K562 (cell line): ENCODE data around the gene MUC22. TPM values are rescaled to one million over a fixed set of nuclear protein-coding genes. Genes with fewer than 3 reads are reported as not detected.

Source experiments
- ATAC-seq: fragments of 200-7000 bp; cut with Tn5 transposase; 3 replicates; pipeline ENCODE4 v1.9.1; 2020; ENCODE audit warnings: moderate library complexity
- BruUV-seq: library from RNA; stranded (reverse); fragments of 400-500 nt; replicated peaks from 2 replicates; lab custom pipeline; 2021; lab: Mats Ljungman, UMichigan
- CTCF ChIA-PET: fragments of 300-600 bp; formaldehyde crosslinking; extraction: SDS; loops from one replicate; lab custom pipeline; 2021; ENCODE audit warnings: low intra/inter-chr PET ratio; lab: Yijun Ruan, JAX
- POLR2A ChIA-PET: fragments of 300-600, 350-650 bp; sonication (Branson Sonifier 250); formaldehyde crosslinking; extraction: SDS; loops from one replicate; lab custom pipeline; 2021; ENCODE audit warnings: antibody characterized with exemption, inconsistent platforms; lab: Yijun Ruan, JAX
- DNase-seq, 4 experiments: peaks; one replicate each; pipeline versions ENCODE4 v3.0.0 to v3.0.0-alpha.2; 2011 to 2018; ENCODE audit warnings: low spot score in 3 of 4, mixed read lengths in 3 of 4; ENCODE audit errors: extremely low read depth in 1 of 4
- FAIRE-seq: peaks from 2 replicates; lab custom pipeline; 2011; peaks lifted over from hg19 to GRCh38; lab: Jason Lieb, UNC
- H2AFZ ChIP-seq: 2 replicates; pipeline ENCODE4 v1.6.0; 2011; ENCODE audit warnings: low read depth, low read length, control low read depth, inconsistent platforms
- H3K27ac ChIP-seq: fragments of 200-600 bp; 3 replicates; pipeline ENCODE4 v1.8.0; 2011; ENCODE audit warnings: low read depth, mild to moderate bottlenecking, control low read depth, inconsistent platforms, low read length, moderate library complexity, mixed read lengths; ENCODE audit errors: extremely low read depth
- H3K27me3 ChIP-seq, 2 experiments: fragments of 300-600 bp in 1 of 2; 2 replicates in 1 of 2; 3 replicates in 1 of 2; pipeline versions ENCODE4 v1.6.0 to v1.8.0; 2011; ENCODE audit warnings: inconsistent platforms in 2 of 2, low read length in 2 of 2, mild to moderate bottlenecking in 1 of 2, mixed read lengths in 1 of 2, moderate library complexity in 1 of 2; ENCODE audit not compliant: control insufficient read depth in 2 of 2, insufficient read depth in 2 of 2
- H3K36me3 ChIP-seq: fragments of 300-600 bp; 3 replicates; pipeline ENCODE4 v1.8.0; 2011; ENCODE audit warnings: mild to moderate bottlenecking, low read length, inconsistent platforms; ENCODE audit not compliant: control insufficient read depth, insufficient read depth
- H3K4me1 ChIP-seq, 2 experiments: fragments of 200-600 bp in 1 of 2; replicated peaks in 1 of 2; 2 replicates in 1 of 2; 3 replicates in 1 of 2; pipeline versions ENCODE4 v1.5.1 to v1.8.0; 2011; ENCODE audit warnings: inconsistent platforms in 2 of 2, low read length in 2 of 2, mild to moderate bottlenecking in 1 of 2, mixed read lengths in 1 of 2, moderate library complexity in 1 of 2; ENCODE audit not compliant: control insufficient read depth in 2 of 2, insufficient read depth in 2 of 2
- H3K4me2 ChIP-seq: 2 replicates; pipeline ENCODE4 v1.6.1; 2011; ENCODE audit warnings: low read length, control low read depth, inconsistent platforms, mixed read lengths; ENCODE audit not compliant: insufficient read depth
- H3K4me3 ChIP-seq: fragments of 200-600 bp; sonication (generic), shearing (Covaris generic); 2 replicates; pipeline ENCODE4 v1.5.1; 2016; ENCODE audit warnings: control low read depth, inconsistent platforms
- H3K79me2 ChIP-seq: fragments of 200-600 bp; 3 replicates; pipeline ENCODE4 v1.8.0; 2011; ENCODE audit warnings: low read length, inconsistent platforms; ENCODE audit not compliant: control insufficient read depth, insufficient read depth
- H3K9ac ChIP-seq, 2 experiments: 2 replicates each; pipeline versions ENCODE4 v1.6.0 to v1.6.1; 2011; ENCODE audit warnings: low read depth in 2 of 2, low read length in 2 of 2, control low read depth in 1 of 2, inconsistent platforms in 1 of 2, mild to moderate bottlenecking in 1 of 2, mixed read lengths in 1 of 2; ENCODE audit not compliant: insufficient read depth in 1 of 2
- H3K9me1 ChIP-seq: one replicate; pipeline ENCODE4 v1.6.0; 2011; ENCODE audit warnings: inconsistent platforms, mild to moderate bottlenecking, low read length, moderate library complexity; ENCODE audit not compliant: control insufficient read depth, insufficient read depth
- H3K9me3 ChIP-seq: replicated peaks from 2 replicates; pipeline ENCODE4 v1.5.1; 2011; ENCODE audit warnings: low read depth, low read length, inconsistent platforms; ENCODE audit not compliant: control insufficient read depth, insufficient read depth
- H4K20me1 ChIP-seq: replicated peaks from 2 replicates; pipeline ENCODE4 v1.6.1; 2011; ENCODE audit warnings: low read length, inconsistent platforms, mixed read lengths; ENCODE audit not compliant: control insufficient read depth, insufficient read depth
- BRF1 ChIP-seq: IDR thresholded peaks from 3 replicates; pipeline ENCODE4 v1.6.1; 2011; ENCODE audit warnings: borderline replicate concordance, mild to moderate bottlenecking; ENCODE audit not compliant: insufficient read length; ENCODE audit errors: extremely low read depth
- CBFA2T3 ChIP-seq: fragments of 450-650 bp; IDR thresholded peaks from 2 replicates; pipeline ENCODE4 v1.6.1; 2017
- KLF1 ChIP-seq: fragments of 450-650 bp; IDR thresholded peaks from 2 replicates; pipeline ENCODE4 v1.6.1; 2016; ENCODE audit warnings: missing genetic modification characterization, missing compliant biosample characterization
- OTX1 ChIP-seq: fragments of 450-650 bp; formaldehyde crosslinking; IDR thresholded peaks from 2 replicates; pipeline ENCODE4 v1.4.0; 2022; ENCODE audit warnings: mild to moderate bottlenecking
- RFX5 ChIP-seq: IDR thresholded peaks from 2 replicates; pipeline ENCODE4 v1.6.1; 2011; ENCODE audit warnings: low read depth, mild to moderate bottlenecking, improper control_type of control experiment, low read length
- SRSF9 ChIP-seq: fragments of 200-400 bp; formaldehyde crosslinking; IDR thresholded peaks from 2 replicates; pipeline ENCODE4 v1.6.1; 2017; ENCODE audit warnings: low read depth, low read length, borderline replicate concordance
- WGBS: fragments of 100-300 bp; shearing (Covaris generic); methylation state at CpG from one replicate; pipeline ENCODE4 v1.1.6; 2016; ENCODE audit warnings: low coverage, mixed read lengths; ENCODE audit not compliant: insufficient coverage; ENCODE audit errors: missing lambda C conversion rate; 5-methylcytosine and 5-hydroxymethylcytosine counted together
- in situ Hi-C: fragments of 300-500 bp; cut with MboI; formaldehyde crosslinking; loops from 4 replicates; pipeline ENCODE4 v1.15.0; 2018; ENCODE audit warnings: inconsistent platforms, mixed read lengths
- intact Hi-C: fragments of 100-400 bp; cut with micrococcal nuclease; formaldehyde crosslinking; loops from 2 replicates; pipeline ENCODE4 v1.14.2; 2022
- polyA plus RNA-seq, 8 experiments: library from polyadenylated mRNA; depleted of rRNA in 4 of 8; stranded (reverse) in 5 of 8; unstranded in 3 of 8; fragments of >200 nt; fragmentation: Nextera tagmentation in 2 of 8; fragmentation: Illumina TruSeq in 1 of 8; extraction: Ambion mirVana in 2 of 8; extraction: Trizol in 1 of 8; gene quantifications; 2 replicates each; pipeline versions ENCODE4 v1.2.1 to v1.2.3, GENCODE V29; 2011 to 2014; ENCODE audit warnings: inconsistent platforms in 1 of 8, missing spikeins in 1 of 8
- total RNA-seq, 7 experiments: library from RNA; depleted of rRNA in 6 of 7; stranded (reverse); fragments of >200 nt in 6 of 7; fragmentation: Illumina TruSeq in 2 of 7; extraction: Trizol in 2 of 7; gene quantifications; 2 replicates each; pipeline versions ENCODE4 v1.2.1 to v1.2.3, GENCODE V29; 2011 to 2021; ENCODE audit warnings: low replicate concordance in 1 of 7
- TF ChIP-seq, protein P1 (sequence below): fragments of 450-650 bp; IDR thresholded peaks from 2 replicates; pipeline ENCODE4 v1.6.1; 2017; ENCODE audit warnings: mild to moderate bottlenecking, moderate library complexity
- TF ChIP-seq, protein P2 (sequence below): sonication (generic); formaldehyde crosslinking; IDR thresholded peaks from 2 replicates; pipeline ENCODE4 v1.8.0; 2023; ENCODE audit warnings: missing genetic modification reagents, mild to moderate bottlenecking, borderline replicate concordance
- TF ChIP-seq, protein P3 (sequence below): fragments of 250-450 bp; sonication (Bioruptor Pico); IDR thresholded peaks from 2 replicates; pipeline ENCODE4 v1.4.0; 2020; ENCODE audit warnings: mild to moderate bottlenecking, moderate library complexity

The MUC22 gene
- total and polyA plus RNA-seq, 9 of the 15 experiments (the other 6 are each of a cell fraction or from before 2014, with no cell fraction given) = 0.01 to 0.03 TPM; not detected in 7

DNA sequence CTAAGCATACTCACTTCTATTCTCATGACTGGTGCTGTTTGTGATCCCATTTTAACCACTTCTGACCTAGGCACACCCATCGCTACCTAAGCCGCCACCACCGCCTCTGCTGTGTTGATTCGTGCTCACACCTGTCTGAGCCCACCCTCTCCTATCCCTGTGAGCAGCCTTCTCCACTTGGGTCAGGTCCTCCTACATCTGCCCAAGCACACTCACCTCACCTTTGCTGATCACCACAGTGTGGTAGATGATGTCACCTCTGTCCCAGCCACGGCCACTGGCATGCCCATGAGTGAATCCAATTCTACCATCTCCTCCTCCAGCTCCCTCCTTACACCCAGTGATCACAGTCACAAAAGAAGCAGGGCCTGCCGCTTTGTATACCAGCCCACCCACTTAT lies 20.8 kb downstream of the MUC22 start:
- FAIRE-seq = no peak
- POLR2A ChIA-PET = no interaction called here
- TF ChIP-seq RFX5 (no peak), CBFA2T3 (no peak), BRF1 (no peak), KLF1 (no peak), OTX1 (CRISPR knock-in tag) (no peak), SRSF9 (no peak)
- TF ChIP-seq, protein P1, sequence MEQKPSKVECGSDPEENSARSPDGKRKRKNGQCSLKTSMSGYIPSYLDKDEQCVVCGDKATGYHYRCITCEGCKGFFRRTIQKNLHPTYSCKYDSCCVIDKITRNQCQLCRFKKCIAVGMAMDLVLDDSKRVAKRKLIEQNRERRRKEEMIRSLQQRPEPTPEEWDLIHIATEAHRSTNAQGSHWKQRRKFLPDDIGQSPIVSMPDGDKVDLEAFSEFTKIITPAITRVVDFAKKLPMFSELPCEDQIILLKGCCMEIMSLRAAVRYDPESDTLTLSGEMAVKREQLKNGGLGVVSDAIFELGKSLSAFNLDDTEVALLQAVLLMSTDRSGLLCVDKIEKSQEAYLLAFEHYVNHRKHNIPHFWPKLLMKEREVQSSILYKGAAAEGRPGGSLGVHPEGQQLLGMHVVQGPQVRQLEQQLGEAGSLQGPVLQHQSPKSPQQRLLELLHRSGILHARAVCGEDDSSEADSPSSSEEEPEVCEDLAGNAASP = no peak
- TF ChIP-seq, protein P2, sequence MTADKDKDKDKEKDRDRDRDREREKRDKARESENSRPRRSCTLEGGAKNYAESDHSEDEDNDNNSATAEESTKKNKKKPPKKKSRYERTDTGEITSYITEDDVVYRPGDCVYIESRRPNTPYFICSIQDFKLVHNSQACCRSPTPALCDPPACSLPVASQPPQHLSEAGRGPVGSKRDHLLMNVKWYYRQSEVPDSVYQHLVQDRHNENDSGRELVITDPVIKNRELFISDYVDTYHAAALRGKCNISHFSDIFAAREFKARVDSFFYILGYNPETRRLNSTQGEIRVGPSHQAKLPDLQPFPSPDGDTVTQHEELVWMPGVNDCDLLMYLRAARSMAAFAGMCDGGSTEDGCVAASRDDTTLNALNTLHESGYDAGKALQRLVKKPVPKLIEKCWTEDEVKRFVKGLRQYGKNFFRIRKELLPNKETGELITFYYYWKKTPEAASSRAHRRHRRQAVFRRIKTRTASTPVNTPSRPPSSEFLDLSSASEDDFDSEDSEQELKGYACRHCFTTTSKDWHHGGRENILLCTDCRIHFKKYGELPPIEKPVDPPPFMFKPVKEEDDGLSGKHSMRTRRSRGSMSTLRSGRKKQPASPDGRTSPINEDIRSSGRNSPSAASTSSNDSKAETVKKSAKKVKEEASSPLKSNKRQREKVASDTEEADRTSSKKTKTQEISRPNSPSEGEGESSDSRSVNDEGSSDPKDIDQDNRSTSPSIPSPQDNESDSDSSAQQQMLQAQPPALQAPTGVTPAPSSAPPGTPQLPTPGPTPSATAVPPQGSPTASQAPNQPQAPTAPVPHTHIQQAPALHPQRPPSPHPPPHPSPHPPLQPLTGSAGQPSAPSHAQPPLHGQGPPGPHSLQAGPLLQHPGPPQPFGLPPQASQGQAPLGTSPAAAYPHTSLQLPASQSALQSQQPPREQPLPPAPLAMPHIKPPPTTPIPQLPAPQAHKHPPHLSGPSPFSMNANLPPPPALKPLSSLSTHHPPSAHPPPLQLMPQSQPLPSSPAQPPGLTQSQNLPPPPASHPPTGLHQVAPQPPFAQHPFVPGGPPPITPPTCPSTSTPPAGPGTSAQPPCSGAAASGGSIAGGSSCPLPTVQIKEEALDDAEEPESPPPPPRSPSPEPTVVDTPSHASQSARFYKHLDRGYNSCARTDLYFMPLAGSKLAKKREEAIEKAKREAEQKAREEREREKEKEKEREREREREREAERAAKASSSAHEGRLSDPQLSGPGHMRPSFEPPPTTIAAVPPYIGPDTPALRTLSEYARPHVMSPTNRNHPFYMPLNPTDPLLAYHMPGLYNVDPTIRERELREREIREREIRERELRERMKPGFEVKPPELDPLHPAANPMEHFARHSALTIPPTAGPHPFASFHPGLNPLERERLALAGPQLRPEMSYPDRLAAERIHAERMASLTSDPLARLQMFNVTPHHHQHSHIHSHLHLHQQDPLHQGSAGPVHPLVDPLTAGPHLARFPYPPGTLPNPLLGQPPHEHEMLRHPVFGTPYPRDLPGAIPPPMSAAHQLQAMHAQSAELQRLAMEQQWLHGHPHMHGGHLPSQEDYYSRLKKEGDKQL = no peak
- TF ChIP-seq, protein P3, sequence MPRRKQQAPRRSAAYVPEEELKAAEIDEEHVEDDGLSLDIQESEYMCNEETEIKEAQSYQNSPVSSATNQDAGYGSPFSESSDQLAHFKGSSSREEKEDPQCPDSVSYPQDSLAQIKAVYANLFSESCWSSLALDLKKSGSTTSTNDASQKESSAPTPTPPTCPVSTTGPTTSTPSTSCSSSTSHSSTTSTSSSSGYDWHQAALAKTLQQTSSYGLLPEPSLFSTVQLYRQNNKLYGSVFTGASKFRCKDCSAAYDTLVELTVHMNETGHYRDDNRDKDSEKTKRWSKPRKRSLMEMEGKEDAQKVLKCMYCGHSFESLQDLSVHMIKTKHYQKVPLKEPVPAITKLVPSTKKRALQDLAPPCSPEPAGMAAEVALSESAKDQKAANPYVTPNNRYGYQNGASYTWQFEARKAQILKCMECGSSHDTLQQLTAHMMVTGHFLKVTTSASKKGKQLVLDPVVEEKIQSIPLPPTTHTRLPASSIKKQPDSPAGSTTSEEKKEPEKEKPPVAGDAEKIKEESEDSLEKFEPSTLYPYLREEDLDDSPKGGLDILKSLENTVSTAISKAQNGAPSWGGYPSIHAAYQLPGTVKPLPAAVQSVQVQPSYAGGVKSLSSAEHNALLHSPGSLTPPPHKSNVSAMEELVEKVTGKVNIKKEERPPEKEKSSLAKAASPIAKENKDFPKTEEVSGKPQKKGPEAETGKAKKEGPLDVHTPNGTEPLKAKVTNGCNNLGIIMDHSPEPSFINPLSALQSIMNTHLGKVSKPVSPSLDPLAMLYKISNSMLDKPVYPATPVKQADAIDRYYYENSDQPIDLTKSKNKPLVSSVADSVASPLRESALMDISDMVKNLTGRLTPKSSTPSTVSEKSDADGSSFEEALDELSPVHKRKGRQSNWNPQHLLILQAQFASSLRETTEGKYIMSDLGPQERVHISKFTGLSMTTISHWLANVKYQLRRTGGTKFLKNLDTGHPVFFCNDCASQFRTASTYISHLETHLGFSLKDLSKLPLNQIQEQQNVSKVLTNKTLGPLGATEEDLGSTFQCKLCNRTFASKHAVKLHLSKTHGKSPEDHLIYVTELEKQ (CRISPR knock-in tag) = no peak

More for the DNA sequence above, 20.8 kb downstream of the MUC22 start:
- DNase-seq (no peak), ATAC-seq (no peak)
- WGBS = 0% methylated on average over 6 of the region's 6 CpGs
- no peak overlapping the region for H2AFZ ChIP-seq
- in situ Hi-C loops (no loop called here), intact Hi-C loops (no loop called here)
- CTCF ChIA-PET = no interaction called here
- H3K27me3 ChIP-seq = peaks cover 31 to 51% of the 10 kb centered on the region in 2 experiments
- no peaks in the 10 kb centered on the region for H3K79me2 ChIP-seq
- no peak overlapping the region for H3K9ac ChIP-seq
- H3K4me2 ChIP-seq = no peak overlapping the region
- H3K4me1 ChIP-seq = no peaks in the 10 kb centered on the region
- no peaks in the 10 kb centered on the region for H3K9me1 ChIP-seq
- BruUV-seq = no TSS peak
- no peak overlapping the region for H3K4me3 ChIP-seq
- H3K27ac ChIP-seq = no peak overlapping the region
- no peaks in the 10 kb centered on the region for H4K20me1 ChIP-seq
- H3K9me3 ChIP-seq = no peaks in the 10 kb centered on the region
- no peaks in the 10 kb centered on the region for H3K36me3 ChIP-seq
